ENCODE data around the gene FAM234A.

- TF ChIP-seq CTCF (conservative IDR thresholded peaks at IDR 0.05; ENCODE audit: low read depth, low read length) (no peak), EZH2 (IDR thresholded peaks at IDR 0.05; ENCODE audit: borderline replicate concordance, low read depth, low read length, poor library complexity, severe bottlenecking) (no peak)
These were observed 53.6 kb downstream of the FAM234A start for GRCh38 chr16:287981-288920.

All from A673 (cell line).